Measurements from ENCODE around the gene ARID1B. TPM values are rescaled to one million over a fixed set of nuclear protein-coding genes. Genes with fewer than 3 reads are reported as not detected.

ARID1B gene
- total RNA-seq, 1 donor from 2014 or later, result 75.4 TPM

- FAIRE-seq, result no peak
Measured at GRCh38 chr6:157200611-157201010, 423.4 kb downstream of the ARID1B start.

GRCh38 chr6:157201083-157201482 is 423.9 kb downstream of the ARID1B start:
- H3K27ac Mint-ChIP-seq (ENCODE audit: unreplicated experiment), result no peak overlapping the region
- FAIRE-seq, result no peak

More at GRCh38 chr6:157200611-157201010, 423.4 kb downstream of the ARID1B start:
- no peaks in the 10 kb centered on the region for H3K27me3 ChIP-seq (ENCODE audit: insufficient read depth, low read length)
- H3K36me3 ChIP-seq (ENCODE audit: insufficient read depth, low read length), result peaks cover 36% of the 10 kb centered on the region
- no peak for TF ChIP-seq CTCF (IDR thresholded peaks at IDR 0.05; ENCODE audit: insufficient read depth, low read depth, low read length)
- no peak for TF ChIP-seq EZH2 (IDR thresholded peaks at IDR 0.05; ENCODE audit: insufficient read depth, low read length)
- H4K20me1 ChIP-seq (ENCODE audit: insufficient read depth, low read length), result peaks cover 4% of the 10 kb centered on the region
- no peak overlapping the region for H2AFZ ChIP-seq (ENCODE audit: low read depth, low read length)
- no peak overlapping the region for H3K27ac ChIP-seq (ENCODE audit: low read depth, low read length)
- peaks cover 5% of the 10 kb centered on the region for H3K4me1 Mint-ChIP-seq (ENCODE audit: low read depth, unreplicated experiment)
- H3K27me3 Mint-ChIP-seq (ENCODE audit: low read depth, unreplicated experiment), result no peaks in the 10 kb centered on the region
- peaks cover 24% of the 10 kb centered on the region for H3K36me3 Mint-ChIP-seq (ENCODE audit: low read depth, unreplicated experiment)
- no peaks in the 10 kb centered on the region for H3K79me2 ChIP-seq (ENCODE audit: insufficient read depth, low read length)
- H3K9ac ChIP-seq (ENCODE audit: low read length), result no peak overlapping the region
- DNase-seq (ENCODE audit: low read depth), result no peak
- H3K4me3 ChIP-seq (ENCODE audit: insufficient read depth, low read depth, low read length), result no peak overlapping the region
- no peaks in the 10 kb centered on the region for H3K4me1 ChIP-seq (ENCODE audit: insufficient read depth, low read length)
- no peak overlapping the region for H3K4me2 ChIP-seq (ENCODE audit: low read length)
- no peak overlapping the region for H3K4me3 Mint-ChIP-seq (ENCODE audit: unreplicated experiment)
- H3K27ac Mint-ChIP-seq (ENCODE audit: unreplicated experiment), result no peak overlapping the region
- no peaks in the 10 kb centered on the region for H3K9me3 ChIP-seq (ENCODE audit: insufficient read depth, low read depth, low read length)
- H3K9me3 Mint-ChIP-seq (ENCODE audit: unreplicated experiment), result no peaks in the 10 kb centered on the region

More at GRCh38 chr6:157201083-157201482, 423.9 kb downstream of the ARID1B start:
- H4K20me1 ChIP-seq (ENCODE audit: insufficient read depth, low read length), result peaks cover 4% of the 10 kb centered on the region
- peaks cover 37% of the 10 kb centered on the region for H3K36me3 ChIP-seq (ENCODE audit: insufficient read depth, low read length)
- no peaks in the 10 kb centered on the region for H3K79me2 ChIP-seq (ENCODE audit: insufficient read depth, low read length)
- DNase-seq (ENCODE audit: low read depth), result no peak
- no peaks in the 10 kb centered on the region for H3K9me3 ChIP-seq (ENCODE audit: insufficient read depth, low read depth, low read length)
- TF ChIP-seq EZH2 (IDR thresholded peaks at IDR 0.05; ENCODE audit: insufficient read depth, low read length) (no peak), CTCF (IDR thresholded peaks at IDR 0.05; ENCODE audit: insufficient read depth, low read depth, low read length) (no peak)
- H3K4me3 ChIP-seq (ENCODE audit: insufficient read depth, low read depth, low read length), result no peak overlapping the region
- Mint-ChIP-seq H3K36me3 (ENCODE audit: low read depth, unreplicated experiment) (peaks cover 27% of the 10 kb centered on the region), H3K9me3 (ENCODE audit: unreplicated experiment) (no peaks in the 10 kb centered on the region), H3K4me1 (ENCODE audit: low read depth, unreplicated experiment) (peaks cover 5% of the 10 kb centered on the region), H3K27me3 (ENCODE audit: low read depth, unreplicated experiment) (no peaks in the 10 kb centered on the region), H3K4me3 (ENCODE audit: unreplicated experiment) (no peak overlapping the region)
- no peak overlapping the region for H3K27ac ChIP-seq (ENCODE audit: low read depth, low read length)
- H3K4me1 ChIP-seq (ENCODE audit: insufficient read depth, low read length), result no peaks in the 10 kb centered on the region
- no peak overlapping the region for H3K4me2 ChIP-seq (ENCODE audit: low read length)
- H3K9ac ChIP-seq (ENCODE audit: low read length), result no peak overlapping the region
- H3K27me3 ChIP-seq (ENCODE audit: insufficient read depth, low read length), result no peaks in the 10 kb centered on the region
- no peak overlapping the region for H2AFZ ChIP-seq (ENCODE audit: low read depth, low read length)

All from astrocyte (in vitro differentiated cells and primary cell).